NCI-H2171 treated with DMSO at 0.1 percent for 48 hours (cell line): ENCODE data around the gene NR5A1.

Experiments
- DNase-seq: peaks from one replicate; lab custom pipeline; 2025; lab: John Stamatoyannopoulos, UW

The NR5A1 gene

DNA sequence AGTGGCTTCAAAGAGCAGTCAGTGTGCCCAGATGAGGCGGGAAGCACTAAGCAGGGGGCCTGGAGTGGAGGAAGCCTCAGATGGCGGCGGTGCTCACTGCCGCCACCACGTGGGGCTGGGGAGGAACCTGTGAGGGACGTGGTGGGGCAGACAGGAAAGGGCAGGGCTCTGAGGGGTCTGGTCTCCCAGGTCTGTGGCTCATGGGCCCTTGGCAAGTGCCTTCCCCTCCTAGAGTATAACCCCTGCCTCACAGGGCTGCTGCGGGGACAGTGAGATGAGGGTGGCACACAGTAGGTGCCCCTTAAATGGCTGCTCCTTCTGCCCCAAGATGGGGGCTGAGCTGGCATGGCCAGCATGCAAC, 26.6 kb downstream of the NR5A1 start:
- peak; percentile 13 for DNase-seq

DNA sequence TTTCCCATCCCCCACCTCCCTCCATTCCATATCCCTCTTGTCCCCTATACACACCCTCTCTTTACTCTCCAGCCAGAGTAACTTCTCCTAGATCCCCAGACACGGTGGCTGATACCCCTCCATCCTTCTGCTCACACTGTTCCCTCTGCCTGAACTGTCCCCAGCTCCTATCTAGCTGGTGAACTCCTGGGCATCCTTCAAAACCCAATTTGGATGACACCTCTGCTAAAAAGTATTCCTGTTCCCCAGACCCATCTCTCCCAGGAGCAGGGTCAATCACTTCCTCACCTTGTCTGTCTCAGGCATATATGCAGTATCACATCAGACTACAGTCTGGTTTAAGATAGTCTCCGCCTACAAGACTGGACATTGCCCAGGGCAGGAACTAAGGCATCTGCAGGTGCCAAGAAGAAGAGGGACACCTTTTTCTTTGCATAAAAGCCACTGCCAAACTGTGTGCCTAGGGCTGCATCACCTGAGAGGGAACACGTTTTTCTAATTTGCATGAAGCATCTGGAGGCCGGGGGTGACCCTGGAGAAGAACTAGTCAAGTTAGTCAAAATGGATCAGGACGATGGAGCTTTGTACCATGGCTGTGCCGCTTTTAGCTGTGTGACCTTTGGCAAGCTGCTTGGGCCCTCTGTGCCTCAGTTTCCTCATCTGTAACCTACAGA, 27.1 kb downstream of the NR5A1 start:
- DNase-seq: no peak

DNA sequence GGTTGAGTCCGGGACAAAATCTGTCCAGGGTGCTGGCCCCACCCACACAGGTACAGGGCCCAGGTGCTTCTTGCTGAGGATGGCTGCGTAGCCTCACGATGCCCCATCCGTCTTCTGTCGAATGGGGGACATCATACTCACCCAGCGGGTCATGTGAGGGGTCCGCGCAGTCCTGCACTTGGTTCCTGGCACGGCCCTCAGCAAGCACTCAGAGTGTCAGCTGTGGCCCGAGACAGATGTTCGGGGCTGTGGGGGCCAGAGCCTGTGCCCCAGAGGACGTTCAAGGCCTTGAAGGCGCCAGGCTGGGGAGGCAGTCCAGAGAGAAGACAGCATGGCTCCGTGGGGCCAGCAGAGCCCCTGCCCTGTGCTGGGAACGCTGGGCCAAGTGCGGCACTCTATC, 27.8 kb downstream of the NR5A1 start:
- no peak for DNase-seq

DNA sequence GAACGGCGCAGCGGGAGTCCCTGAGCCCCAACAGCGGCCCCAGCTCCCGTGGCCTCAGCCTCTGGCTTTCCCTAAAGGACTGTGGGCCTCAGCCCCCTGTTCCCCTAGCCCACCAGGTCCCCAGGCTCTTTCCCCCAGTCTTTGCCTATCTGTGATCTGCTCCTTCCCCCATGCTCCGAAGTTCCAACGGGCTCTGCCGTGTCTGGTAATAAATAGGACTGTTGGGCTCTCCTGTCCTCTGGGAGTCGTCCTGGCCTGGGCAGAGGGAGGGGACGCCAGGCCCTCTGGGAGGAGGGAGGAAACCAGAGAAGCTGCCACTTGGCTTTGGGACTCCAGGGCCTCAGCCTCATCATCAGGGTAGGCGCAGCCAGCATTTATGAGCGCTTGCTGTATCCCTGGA, 28.8 kb downstream of the NR5A1 start:
- DNase-seq: no peak

DNA sequence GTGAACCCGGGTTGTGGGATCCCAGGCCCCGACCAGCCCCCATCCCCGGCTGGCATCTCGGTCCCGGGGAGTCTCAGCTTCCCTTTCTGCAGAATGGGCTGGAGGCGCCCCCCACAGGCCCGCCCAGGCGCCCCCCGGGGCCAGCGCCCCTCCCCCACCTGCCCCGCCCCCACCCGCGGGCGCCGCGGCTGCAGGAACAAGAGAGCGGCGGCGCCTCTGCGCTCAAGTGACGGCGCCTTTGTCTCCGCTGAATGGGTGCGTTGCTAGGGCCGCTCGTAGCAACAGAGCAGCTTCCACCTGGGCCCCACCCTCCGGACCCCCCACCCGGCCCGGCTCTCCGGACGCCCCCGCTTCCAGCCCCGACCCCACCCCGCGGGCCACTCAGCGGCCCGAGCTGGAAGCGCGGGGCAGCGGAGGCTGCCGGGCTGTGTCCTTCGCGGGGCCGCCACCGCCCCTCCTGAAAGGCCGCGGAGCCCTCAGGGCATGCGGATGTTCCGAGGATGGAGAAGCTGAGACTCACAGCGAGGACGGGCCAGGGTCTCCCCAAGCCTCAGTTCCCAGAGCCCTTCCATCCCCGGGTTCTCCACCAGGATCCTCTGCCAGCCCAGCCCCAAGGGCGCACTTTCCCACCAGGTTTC, 29.4 kb downstream of the NR5A1 start:
- peak; percentile 40 for DNase-seq

DNA sequence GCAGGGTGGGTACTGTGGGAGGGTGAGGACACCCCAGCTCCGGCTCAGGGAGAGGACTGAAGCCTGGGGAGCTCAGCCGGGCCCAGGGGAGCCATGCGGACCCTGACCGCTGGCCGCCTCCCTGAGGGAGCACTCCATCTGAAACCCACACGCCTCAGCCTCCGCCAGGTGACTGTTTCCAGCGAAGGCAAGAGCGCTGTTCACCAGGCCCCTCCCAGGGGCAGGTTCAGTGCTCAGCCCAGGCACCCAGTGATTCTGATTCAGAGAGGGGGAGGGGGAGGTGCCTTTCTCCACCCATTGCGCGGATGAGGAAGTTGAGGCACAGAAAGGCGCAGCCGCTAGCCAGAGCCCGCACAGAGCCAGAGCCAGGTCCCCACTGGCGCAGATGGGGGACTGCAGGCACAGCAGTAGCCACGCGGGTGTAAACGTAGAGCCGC, 30.0 kb downstream of the NR5A1 start:
- peak; percentile 41 for DNase-seq

DNA sequence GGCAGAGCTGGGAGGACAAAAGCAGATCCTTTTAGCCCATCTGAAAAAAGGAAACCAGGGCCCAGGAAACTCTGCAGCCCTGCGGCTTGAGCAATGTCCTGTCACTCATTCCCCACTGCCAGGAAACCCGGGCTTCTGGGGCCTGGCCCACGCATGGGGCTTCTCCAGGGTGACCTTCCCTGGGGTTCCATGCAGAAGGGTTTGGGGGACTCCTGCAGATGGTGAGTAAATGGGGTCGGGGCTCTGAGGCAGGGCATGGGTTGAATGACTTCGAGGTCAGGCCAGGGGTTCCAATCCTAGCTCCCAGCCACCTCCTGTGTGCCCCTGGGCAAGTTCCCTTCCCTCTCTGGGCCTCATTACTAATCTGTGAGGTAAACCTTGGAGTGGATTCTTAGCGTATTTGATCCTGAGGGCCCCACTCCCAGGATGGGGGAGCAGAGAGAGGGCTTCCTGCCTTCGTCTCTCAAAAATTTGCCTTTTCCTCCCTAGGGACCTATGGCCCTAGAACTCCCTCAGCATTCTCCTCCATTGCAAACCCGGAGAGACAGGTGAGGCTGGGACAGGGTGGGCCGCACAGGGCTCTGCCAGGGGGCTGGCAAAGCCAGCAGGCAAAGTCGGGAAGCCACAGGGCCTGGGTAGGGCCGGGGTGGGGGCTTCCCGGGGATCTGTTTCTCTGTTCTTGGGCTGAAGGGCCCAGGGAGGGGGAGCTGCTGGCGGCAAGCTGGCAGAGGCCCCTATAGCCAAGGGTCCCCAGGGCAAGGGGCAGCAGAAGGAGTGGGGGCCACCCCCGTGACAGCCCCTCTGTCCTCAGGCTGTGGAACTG, 31.1 kb downstream of the NR5A1 start:
- DNase-seq: no peak

DNA sequence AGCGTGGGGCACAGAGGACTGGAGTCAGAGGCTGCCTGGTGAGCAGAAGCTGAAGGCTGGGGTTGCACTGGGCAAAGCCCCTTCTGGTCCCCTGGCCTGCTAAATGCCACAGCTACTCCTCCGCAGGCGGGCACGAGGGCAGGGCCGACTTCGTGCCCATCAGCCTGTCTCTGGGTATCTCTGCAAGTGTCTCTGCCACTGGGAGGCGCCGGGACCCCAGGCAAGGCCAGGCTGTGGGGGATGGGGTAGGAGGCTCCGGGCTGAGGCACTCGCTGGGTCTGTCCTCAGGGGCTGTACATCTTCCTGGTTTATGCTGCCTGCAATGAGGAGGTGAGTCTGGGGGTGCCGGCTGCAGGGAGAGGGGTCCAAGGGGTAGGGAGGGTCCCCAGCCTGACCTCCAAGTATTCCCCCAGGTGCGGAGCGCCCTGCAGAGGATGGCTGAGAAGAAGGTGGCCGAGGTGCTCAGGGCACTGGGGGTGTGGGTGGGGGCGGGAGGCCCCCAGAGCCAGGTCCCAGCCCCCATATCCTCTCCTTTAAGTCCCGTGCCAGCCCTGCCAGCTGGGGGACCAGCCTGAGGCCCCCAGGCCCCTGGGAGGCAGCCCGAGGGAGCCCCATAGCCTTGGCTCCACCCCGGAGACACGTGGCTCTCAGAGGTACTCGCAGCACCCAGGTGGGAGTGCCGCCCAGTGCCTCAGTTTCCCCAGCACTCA, 31.9 kb downstream of the NR5A1 start:
- DNase-seq: no peak

DNA sequence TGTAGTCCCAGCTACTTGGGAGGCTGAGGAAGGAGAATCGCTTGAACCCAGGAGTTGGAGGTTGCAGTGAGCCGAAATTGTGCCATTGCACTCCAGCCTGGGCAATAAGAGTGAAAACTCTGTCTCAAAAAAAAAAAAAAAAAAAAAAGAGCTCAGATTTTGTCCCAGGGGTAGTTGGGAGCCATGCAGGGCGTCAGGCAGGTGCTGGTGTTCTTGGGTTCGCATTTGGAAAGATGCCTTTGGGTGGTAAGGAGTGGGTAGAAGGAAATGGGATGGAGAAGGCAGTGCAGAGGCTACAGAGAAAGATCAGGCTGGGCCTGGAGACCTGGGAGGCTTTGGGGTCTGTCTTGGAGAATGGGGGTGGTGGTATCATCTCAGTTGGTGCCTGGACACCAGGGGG, 33.0 kb downstream of the NR5A1 start:
- no peak for DNase-seq

DNA sequence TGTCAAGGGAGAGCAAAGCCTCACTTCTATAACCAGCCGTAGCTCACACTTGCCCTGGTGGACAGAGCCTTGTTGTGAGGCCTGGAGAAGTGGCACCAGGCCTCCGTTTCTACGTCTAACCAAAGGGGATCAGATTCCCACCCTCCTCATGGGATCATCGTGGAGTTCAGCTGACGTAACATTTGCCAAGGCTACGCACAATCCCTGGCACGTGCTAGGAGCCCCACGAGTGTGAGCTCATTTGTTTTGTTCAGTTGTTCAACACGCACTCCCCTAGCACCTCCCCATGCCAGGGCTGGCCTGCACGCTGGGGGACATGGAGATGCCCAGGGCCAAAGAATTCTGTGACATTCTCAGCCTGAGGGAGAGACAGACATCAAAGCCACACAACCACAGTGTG, 33.9 kb downstream of the NR5A1 start:
- DNase-seq: no peak

DNA sequence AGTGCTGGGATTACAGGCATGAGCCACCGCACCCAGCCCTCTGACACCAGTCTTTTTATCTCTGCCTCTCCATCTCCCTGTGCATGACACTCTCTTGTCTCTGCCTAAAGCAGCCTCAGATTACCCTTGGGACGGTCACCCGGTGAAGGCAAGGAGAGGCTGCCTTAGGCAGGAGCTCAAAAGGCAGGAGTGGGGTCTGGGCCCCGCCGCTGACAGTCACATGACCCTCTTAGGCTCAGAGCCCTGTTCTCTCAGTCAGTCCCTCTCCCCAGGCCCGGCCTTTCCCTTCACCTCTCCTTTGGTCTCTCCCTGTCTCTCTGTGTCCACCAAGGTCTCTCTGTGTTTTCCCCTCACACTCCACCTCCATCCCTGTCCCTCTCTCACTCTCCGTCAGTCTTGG, 34.4 kb downstream of the NR5A1 start:
- DNase-seq: no peak

DNA sequence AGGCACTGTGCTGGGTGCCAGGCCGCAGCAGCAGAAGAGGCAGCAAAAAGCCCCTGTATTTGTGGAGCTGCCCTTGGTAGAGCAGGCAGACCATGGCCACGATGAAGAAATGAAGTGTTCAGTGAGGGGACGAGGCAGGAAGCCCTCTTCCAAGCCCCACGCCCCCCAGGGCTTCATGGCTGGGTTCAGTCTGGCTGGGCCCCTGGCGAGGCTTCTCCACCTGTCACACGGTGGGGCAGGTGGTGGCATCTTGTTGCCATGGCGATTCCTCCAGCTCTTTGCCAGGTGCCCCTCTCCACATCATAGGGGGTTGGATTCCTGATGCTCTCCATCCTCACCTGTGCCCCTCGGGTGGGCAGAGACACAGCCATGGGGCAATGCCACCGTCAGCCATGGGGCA, 35.4 kb downstream of the NR5A1 start:
- peak; percentile 29 for DNase-seq

DNA sequence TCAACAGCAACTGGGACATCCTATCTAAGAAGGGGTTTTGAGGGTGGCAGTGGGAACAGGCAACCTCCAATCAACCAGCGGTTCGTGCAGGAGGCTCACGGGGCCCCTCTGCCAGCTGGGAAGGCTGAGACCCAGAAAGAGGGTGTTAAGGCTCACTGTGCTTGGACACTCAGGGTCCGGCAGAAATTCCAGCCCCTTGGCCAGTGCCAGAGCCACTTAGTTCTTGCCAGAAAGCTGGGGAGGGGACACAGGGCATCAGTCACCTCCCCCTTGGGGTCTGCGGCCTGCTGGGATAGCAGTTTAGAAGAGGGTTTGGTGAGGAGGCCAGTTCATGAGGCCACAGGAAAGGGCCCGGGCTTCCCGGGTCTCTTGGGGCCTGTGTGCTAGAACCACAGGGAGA, 36.5 kb downstream of the NR5A1 start:
- no peak for DNase-seq

DNA sequence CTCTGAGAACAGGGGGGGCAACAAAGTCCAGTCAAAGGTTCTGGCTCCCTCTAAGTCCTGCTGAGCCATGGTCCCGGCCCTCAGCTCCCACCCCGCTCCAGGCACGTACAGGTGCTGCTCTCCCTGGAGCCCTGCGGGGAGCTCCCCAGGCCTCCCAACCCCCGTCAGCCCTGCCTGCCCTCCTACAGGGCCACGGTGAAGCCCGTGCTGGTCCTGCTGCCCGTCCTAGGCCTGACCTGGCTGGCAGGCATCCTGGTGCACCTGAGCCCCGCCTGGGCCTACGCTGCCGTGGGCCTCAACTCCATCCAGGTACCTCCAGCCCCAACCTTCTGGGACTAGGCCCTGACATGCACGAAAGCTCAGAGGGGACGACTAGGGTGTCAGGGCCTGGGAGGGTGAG, 36.9 kb downstream of the NR5A1 start:
- DNase-seq: no peak

DNA sequence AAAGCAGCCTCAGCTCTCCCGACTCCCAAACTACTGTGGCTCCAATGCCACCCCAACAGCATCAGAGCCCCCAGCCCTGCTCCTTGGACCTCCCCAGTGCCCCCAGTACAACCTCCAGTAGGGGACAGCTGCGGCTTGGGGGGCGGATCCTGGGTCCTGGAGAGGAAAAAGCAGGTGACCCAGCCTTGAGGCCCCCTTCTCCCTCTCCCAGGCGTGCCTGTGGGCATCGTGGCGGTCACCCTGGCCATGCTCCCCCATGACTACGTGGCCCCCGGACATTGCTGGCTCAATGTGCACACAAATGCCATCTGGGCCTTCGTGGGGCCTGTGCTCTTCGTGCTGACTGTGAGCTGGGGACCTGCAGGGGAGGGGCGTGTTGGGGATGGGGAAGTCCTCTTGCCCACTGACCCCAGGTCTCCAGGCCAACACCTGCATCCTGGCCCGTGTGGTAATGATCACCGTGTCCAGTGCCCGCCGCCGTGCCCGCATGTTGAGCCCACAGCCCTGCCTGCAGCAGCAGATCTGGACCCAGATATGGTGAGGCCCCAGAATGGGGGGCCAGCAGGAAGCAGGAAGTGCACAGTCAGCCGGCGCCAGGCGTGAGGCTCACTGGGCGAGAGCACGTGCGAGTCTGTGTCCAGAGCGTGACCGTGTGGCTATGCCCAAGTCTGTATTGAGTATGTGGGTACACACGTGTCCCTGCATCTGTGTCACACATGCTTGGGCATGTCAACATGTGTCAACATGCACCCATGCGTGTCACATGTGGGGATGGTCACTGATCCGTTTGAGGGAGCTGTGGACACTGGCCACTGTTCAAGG, 38.0 kb downstream of the NR5A1 start:
- DNase-seq: no peak

DNA sequence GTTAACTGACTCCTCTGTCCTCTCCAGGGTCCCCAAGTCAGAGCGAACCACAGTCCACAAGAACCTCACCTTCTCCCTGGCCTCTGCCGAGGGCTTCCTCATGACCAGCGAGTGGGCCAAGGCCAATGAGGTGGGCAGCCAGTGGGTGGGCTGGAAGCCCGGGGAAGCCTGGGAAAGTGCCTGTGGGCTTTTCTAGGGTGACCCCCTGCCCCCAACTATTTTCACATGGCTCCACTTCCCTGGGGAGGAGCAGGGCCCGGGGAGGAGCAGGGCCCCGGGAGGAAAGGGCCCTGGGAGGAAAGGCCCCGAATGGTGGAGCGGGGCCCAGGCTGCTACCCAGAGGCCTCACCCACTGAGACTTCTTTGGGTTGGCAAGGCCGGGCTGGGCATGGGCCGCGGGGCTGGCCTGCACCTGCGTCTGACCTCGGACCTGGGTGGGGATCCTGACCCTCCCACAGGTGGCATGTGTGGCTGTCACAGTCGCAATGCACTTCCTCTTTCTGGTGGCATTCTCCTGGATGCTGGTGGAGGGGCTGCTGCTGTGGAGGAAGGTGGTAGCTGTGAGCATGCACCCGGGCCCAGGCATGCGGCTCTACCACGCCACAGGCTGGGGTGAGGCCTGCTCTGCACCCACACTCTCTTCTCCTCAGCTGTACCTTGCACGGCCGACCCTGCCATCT, 39.0 kb downstream of the NR5A1 start:
- no peak for DNase-seq

DNA sequence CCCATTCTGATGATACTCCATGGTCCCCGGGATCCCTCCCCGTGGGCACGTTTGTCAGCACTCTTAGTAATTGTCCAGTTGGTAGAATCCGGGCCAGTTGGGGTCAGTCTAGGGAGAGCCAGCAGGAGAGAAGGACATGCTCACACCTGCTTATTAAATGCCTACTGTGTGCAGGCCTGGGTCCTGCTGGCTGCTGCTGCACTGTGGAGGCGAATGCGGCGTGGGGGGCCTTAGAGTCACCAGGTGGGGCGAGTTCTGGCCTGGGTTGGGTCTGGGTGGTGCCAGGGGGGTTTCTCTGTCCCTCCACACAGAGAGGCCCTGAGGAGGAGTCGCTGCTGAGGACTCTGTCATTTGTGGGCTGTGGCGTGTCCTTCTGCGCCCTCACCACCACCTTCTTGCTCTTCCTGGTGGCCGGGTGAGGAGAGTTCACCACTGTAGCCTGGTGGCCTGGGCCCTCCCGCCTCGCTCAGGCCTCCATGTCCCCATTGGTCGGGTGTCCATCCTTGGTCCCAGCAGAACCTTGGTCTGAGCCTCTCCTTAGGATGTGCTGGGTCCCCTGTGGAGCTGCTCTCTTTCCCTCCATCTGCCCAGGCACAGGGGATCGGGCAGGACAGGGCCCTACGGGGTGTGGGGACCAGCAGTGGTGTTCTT, 39.7 kb downstream of the NR5A1 start:
- DNase-seq: no peak

DNA sequence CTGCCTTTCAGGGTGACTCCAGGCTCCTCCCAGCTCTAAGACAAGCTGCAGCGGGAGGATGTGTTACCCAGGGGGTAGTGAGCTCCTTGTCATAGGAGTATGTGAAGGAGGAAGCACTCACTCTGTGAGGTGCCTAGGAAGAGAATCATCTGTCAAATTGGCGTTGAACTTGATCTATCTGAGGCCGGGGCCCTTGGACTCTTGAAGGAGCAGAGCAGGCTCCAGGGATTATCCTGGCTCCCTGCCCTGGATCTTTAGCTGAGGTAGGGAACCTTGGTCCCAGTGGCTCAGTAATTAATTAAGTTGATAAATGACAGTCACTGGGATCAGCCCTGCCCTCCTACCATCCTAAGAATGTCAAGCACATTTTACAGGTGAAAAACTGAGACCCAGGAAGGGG, 41.5 kb downstream of the NR5A1 start:
- no peak for DNase-seq

DNA sequence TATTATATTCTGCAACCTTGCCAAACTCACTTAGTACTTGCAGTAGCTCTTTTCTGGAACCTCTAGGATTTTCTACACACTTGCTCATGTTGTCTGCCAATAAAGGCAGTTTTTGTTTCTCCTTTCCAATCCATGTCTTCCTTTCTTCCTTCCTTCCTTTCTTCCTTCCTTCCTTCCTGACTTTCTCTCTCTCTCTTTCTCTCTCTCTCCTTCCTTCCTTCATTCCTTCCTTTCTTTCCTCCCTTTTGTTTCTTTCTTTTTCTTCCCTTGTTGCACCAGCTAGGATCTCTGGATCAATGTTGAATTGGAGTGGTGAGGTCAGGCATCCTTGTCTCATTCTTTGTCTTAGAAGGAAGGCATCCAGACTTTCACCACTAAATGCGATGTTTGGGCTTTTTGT, 44.5 kb downstream of the NR5A1 start:
- no peak for DNase-seq

DNA sequence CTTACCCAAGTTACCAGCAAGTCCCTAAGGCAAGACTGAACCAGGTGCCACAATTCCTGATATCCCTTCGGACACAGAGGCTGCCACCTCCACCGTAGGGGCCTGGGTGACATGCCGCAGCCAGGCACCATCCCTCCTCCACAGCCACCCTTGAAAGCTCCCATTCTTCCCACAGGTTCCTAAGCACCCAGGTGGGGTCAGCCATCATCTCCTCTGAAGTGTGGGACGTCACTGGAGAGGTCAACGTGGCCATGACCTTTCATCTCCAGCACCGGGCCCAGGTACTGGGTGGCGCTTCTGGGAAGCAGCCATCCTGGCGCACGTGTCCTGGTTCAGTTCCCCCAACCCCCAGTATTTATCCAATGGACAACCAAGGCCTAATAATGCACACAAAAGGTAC, 48.8 kb downstream of the NR5A1 start:
- no peak for DNase-seq
